HCT116 (cell line): ENCODE measurements around the gene IRAK4. TPM values are rescaled to one million over a fixed set of nuclear protein-coding genes. Genes with fewer than 3 reads are reported as not detected.

ENCODE experiments used
- ATAC-seq: fragments of 200-7000 bp; cut with Tn5 transposase; 2 replicates; pipeline ENCODE4 v1.9.1; 2020; ENCODE audit warnings: mild to moderate bottlenecking, moderate library complexity
- BruUV-seq: library from RNA; stranded (reverse); fragments of 400-500 nt; replicated peaks from 2 replicates; lab custom pipeline; 2021; lab: Mats Ljungman, UMichigan
- CTCF ChIA-PET: fragments of 300-600 bp; sonication (Branson Sonifier 250); formaldehyde crosslinking; loops from one replicate; lab custom pipeline; 2021; ENCODE audit warnings: antibody characterized with exemption; lab: Charles Lee
- POLR2A ChIA-PET: fragments of 300-600, 350-600 bp; sonication (Branson Sonifier 250); formaldehyde crosslinking; loops from one replicate; lab custom pipeline; 2021; ENCODE audit warnings: antibody characterized with exemption; lab: Charles Lee
- RAD21 ChIA-PET, 2 experiments: fragments of 300-600 bp; sonication (Branson Sonifier 250); formaldehyde crosslinking; loops; one replicate each; lab custom pipeline; 2023; ENCODE audit warnings: low total read pairs in 2 of 2; ENCODE audit not compliant: uncharacterized antibody in 2 of 2, unreplicated experiment in 2 of 2, low non-redundant PET in 1 of 2; lab: Charles Lee
- DNase-seq: peaks from one replicate; pipeline ENCODE4 v3.0.0-alpha.2; 2010; ENCODE audit warnings: low read depth, low spot score
- H2AFZ ChIP-seq: fragments of 200-600 bp; shearing (Covaris generic), sonication (generic); 2 replicates; pipeline ENCODE4 v1.6.1; 2017; ENCODE audit warnings: low read depth, mixed run types, mixed read lengths, antibody characterized with exemption, low read length; ENCODE audit not compliant: poor library complexity, severe bottlenecking
- H3K27ac ChIP-seq: 2 replicates; pipeline ENCODE4 v1.5.1; 2012; ENCODE audit warnings: low read depth, low read length
- H3K27me3 ChIP-seq: fragments of 200-600 bp; sonication (generic); 2 replicates; pipeline ENCODE4 v1.6.1; 2016; ENCODE audit warnings: mixed run types, low read length, mixed read lengths; ENCODE audit not compliant: insufficient read depth
- H3K36me3 ChIP-seq, 2 experiments: fragments of 200-500 bp in 1 of 2; fragments of 200-600 bp in 1 of 2; sonication (Bioruptor generic) in 1 of 2; sonication (generic) in 1 of 2; 2 replicates each; pipeline versions ENCODE4 v1.5.1 to v1.6.1; 2014 to 2016; ENCODE audit warnings: low read length in 2 of 2, inconsistent platforms in 1 of 2, mixed read lengths in 1 of 2, mixed run types in 1 of 2; ENCODE audit not compliant: insufficient read depth in 2 of 2, control insufficient read depth in 1 of 2
- H3K4me1 ChIP-seq, 2 experiments: fragments of 200-600 bp in 1 of 2; sonication (generic) in 1 of 2; 2 replicates each; pipeline versions ENCODE4 v1.5.1 to v1.6.1; 2012 to 2017; ENCODE audit warnings: low read length in 2 of 2, inconsistent platforms in 1 of 2, mild to moderate bottlenecking in 1 of 2, mixed read lengths in 1 of 2, mixed run types in 1 of 2, moderate library complexity in 1 of 2; ENCODE audit not compliant: insufficient read depth in 2 of 2, control insufficient read depth in 1 of 2
- H3K4me2 ChIP-seq: fragments of 200-600 bp; sonication (generic); 2 replicates; pipeline ENCODE4 v1.6.1; 2017; ENCODE audit warnings: mixed run types, low read length, mixed read lengths
- H3K4me3 ChIP-seq, 2 experiments: fragments of 200-600 bp in 1 of 2; sonication (generic) in 1 of 2; replicated peaks in 1 of 2; 2 replicates each; pipeline ENCODE4 v1.5.1; 2011 to 2016; ENCODE audit warnings: low read length in 2 of 2, control low read depth in 1 of 2, low read depth in 1 of 2, mild to moderate bottlenecking in 1 of 2, mixed read lengths in 1 of 2, mixed run types in 1 of 2
- H3K79me2 ChIP-seq: fragments of 200-600 bp; sonication (generic); 2 replicates; pipeline ENCODE4 v1.6.1; 2017; ENCODE audit warnings: mild to moderate bottlenecking, mixed run types, low read length, moderate library complexity, mixed read lengths; ENCODE audit not compliant: insufficient read depth
- H3K9ac ChIP-seq: fragments of 200-600 bp; sonication (generic); 2 replicates; pipeline ENCODE4 v1.6.1; 2016; ENCODE audit warnings: low read length, mixed read lengths
- H3K9me2 ChIP-seq: fragments of 200-600 bp; sonication (generic), shearing (Covaris generic); 2 replicates; pipeline ENCODE4 v1.6.1; 2017; ENCODE audit warnings: mixed run types, mild to moderate bottlenecking, moderate library complexity; ENCODE audit not compliant: insufficient read depth
- H3K9me3 ChIP-seq, 2 experiments: fragments of 200-500 bp in 1 of 2; fragments of 200-600 bp in 1 of 2; sonication (Bioruptor generic) in 1 of 2; sonication (generic) in 1 of 2; 2 replicates each; pipeline ENCODE4 v1.6.1; 2014 to 2017; ENCODE audit warnings: low read length in 2 of 2, mixed read lengths in 2 of 2, inconsistent platforms in 1 of 2, low read depth in 1 of 2, mild to moderate bottlenecking in 1 of 2, mixed run types in 1 of 2, moderate library complexity in 1 of 2; ENCODE audit not compliant: control insufficient read depth in 1 of 2, insufficient read depth in 1 of 2
- H4K20me1 ChIP-seq: fragments of 200-600 bp; sonication (generic), shearing (Covaris generic); 2 replicates; pipeline ENCODE4 v1.6.1; 2017; ENCODE audit warnings: mixed run types, mild to moderate bottlenecking, moderate library complexity; ENCODE audit not compliant: insufficient read depth
- EZH2phosphoT487 ChIP-seq: fragments of 200-600 bp; IDR thresholded peaks from 2 replicates; pipeline ENCODE4 v1.6.1; 2018; ENCODE audit warnings: antibody characterized with exemption, borderline replicate concordance
- RAD21 ChIP-seq: IDR thresholded peaks from 2 replicates; pipeline ENCODE4 v1.6.1; 2012; ENCODE audit warnings: low read depth, mild to moderate bottlenecking
- SP1 ChIP-seq: IDR thresholded peaks from 2 replicates; pipeline ENCODE4 v1.6.1; 2012; ENCODE audit warnings: low read depth
- YY1 ChIP-seq: IDR thresholded peaks from 2 replicates; pipeline ENCODE4 v1.6.1; 2011; ENCODE audit warnings: low read length, low read depth, moderate library complexity, mild to moderate bottlenecking; ENCODE audit not compliant: insufficient replicate concordance; ENCODE audit errors: extremely low read depth
- intact Hi-C: fragments of 100-400 bp; cut with micrococcal nuclease; formaldehyde crosslinking; loops from 2 replicates; pipeline ENCODE4 v1.10.0; 2022
- total RNA-seq: library from RNA; stranded (reverse); gene quantifications from one replicate; pipeline ENCODE4 v1.2.1, GENCODE V29; 2021; ENCODE audit not compliant: unreplicated experiment
- TF ChIP-seq, protein P1 (sequence below): IDR thresholded peaks from 2 replicates; pipeline ENCODE4 v1.6.1; 2012
- TF ChIP-seq, protein P2 (sequence below): IDR thresholded peaks from 2 replicates; pipeline ENCODE4 v1.6.1; 2012; ENCODE audit warnings: low read depth

Gene IRAK4
- total RNA-seq, 1 experiment from 2014 or later, result 6.9 TPM

DNA sequence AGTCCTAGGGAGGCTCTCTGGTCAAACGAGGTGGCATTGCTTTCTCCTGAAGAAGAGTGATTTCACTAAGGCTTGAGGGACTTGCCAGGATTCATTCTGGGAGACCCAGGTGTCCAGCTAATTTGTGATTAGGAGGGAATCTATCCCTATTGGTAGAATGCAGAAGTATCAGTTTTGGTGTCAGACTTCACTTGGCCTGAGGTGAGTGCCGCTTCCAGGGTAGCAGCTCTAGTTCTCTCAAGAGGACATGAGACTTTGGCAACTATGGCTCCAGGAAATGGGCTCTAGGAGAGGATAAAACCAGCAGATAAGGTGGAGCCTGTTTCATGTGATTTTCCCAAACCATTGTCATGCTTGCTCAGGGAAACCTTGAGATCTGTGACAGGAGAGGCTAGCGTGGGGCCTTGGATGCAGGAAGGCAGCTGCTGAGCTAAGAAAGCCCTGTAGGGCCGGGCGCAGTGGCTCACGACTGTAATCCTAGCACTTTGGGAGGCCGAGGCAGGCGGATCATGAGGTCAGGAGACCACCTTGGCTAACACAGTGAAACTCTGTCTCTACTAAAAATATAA lies 65.5 kb downstream of the IRAK4 start:
- Histone ChIP-seq H3K9ac (no peak overlapping the region), H3K79me2 (no peaks in the 10 kb centered on the region), H3K4me3 (no peak overlapping the region), H2AFZ (no peak overlapping the region), H3K9me3 (no peaks in the 10 kb centered on the region), H3K4me2 (no peak overlapping the region), H3K27me3 (no peaks in the 10 kb centered on the region), H3K36me3 (no peaks in the 10 kb centered on the region), H3K9me2 (no peaks in the 10 kb centered on the region), H3K27ac (no peak overlapping the region), H3K4me1 (no peaks in the 10 kb centered on the region), H4K20me1 (no peaks in the 10 kb centered on the region)
- intact Hi-C loops, result no loop called here
- DNase-seq, result no peak
- no TSS peak for BruUV-seq
- ChIA-PET POLR2A (no interaction called here), RAD21 (no interaction called here), CTCF (no interaction called here)
- TF ChIP-seq, protein P1, sequence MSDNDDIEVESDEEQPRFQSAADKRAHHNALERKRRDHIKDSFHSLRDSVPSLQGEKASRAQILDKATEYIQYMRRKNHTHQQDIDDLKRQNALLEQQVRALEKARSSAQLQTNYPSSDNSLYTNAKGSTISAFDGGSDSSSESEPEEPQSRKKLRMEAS, result no peak
- TF ChIP-seq RAD21, result no peak
- no peak for TF ChIP-seq SP1
- ATAC-seq, result no peak

DNA sequence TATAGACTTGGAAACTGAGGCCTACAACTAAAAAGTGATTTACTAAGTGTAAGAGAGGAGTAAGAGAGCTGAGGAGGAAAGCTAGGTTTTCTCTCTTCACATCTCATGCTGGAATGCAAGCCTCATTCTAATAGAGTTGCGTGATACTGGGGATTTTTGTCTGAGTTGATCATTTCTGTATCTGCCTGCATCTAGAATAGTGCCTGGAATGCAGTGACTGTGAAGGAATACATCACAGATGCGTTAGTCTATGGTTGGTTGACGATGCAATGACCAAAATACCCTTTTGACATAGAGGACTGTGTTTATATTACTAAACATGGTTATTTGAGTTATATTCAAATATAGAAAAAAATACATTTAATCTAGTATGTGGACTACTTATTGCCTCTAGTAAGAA lies 67.9 kb downstream of the IRAK4 start:
- TF ChIP-seq EZH2phosphoT487 (no peak), YY1 (no peak)
- TF ChIP-seq, protein P2, sequence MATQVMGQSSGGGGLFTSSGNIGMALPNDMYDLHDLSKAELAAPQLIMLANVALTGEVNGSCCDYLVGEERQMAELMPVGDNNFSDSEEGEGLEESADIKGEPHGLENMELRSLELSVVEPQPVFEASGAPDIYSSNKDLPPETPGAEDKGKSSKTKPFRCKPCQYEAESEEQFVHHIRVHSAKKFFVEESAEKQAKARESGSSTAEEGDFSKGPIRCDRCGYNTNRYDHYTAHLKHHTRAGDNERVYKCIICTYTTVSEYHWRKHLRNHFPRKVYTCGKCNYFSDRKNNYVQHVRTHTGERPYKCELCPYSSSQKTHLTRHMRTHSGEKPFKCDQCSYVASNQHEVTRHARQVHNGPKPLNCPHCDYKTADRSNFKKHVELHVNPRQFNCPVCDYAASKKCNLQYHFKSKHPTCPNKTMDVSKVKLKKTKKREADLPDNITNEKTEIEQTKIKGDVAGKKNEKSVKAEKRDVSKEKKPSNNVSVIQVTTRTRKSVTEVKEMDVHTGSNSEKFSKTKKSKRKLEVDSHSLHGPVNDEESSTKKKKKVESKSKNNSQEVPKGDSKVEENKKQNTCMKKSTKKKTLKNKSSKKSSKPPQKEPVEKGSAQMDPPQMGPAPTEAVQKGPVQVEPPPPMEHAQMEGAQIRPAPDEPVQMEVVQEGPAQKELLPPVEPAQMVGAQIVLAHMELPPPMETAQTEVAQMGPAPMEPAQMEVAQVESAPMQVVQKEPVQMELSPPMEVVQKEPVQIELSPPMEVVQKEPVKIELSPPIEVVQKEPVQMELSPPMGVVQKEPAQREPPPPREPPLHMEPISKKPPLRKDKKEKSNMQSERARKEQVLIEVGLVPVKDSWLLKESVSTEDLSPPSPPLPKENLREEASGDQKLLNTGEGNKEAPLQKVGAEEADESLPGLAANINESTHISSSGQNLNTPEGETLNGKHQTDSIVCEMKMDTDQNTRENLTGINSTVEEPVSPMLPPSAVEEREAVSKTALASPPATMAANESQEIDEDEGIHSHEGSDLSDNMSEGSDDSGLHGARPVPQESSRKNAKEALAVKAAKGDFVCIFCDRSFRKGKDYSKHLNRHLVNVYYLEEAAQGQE, result no peak
- Histone ChIP-seq H3K27ac (no peak overlapping the region), H2AFZ (no peak overlapping the region), H3K27me3 (no peaks in the 10 kb centered on the region), H3K9me2 (no peaks in the 10 kb centered on the region), H3K4me2 (no peak overlapping the region), H3K9ac (no peak overlapping the region), H3K9me3 (no peaks in the 10 kb centered on the region), H3K36me3 (no peaks in the 10 kb centered on the region), H3K4me3 (no peak overlapping the region), H4K20me1 (no peaks in the 10 kb centered on the region), H3K4me1 (no peaks in the 10 kb centered on the region), H3K79me2 (no peaks in the 10 kb centered on the region)
- POLR2A ChIA-PET, result no interaction called here
- intact Hi-C loops, result no loop called here
- BruUV-seq, result no TSS peak
- RAD21 ChIA-PET, result no interaction called here
- no peak for ATAC-seq
- CTCF ChIA-PET, result no interaction called here
- DNase-seq, result no peak
